ENCODE results near the gene ARID3A.

ARID3A gene

DNA sequence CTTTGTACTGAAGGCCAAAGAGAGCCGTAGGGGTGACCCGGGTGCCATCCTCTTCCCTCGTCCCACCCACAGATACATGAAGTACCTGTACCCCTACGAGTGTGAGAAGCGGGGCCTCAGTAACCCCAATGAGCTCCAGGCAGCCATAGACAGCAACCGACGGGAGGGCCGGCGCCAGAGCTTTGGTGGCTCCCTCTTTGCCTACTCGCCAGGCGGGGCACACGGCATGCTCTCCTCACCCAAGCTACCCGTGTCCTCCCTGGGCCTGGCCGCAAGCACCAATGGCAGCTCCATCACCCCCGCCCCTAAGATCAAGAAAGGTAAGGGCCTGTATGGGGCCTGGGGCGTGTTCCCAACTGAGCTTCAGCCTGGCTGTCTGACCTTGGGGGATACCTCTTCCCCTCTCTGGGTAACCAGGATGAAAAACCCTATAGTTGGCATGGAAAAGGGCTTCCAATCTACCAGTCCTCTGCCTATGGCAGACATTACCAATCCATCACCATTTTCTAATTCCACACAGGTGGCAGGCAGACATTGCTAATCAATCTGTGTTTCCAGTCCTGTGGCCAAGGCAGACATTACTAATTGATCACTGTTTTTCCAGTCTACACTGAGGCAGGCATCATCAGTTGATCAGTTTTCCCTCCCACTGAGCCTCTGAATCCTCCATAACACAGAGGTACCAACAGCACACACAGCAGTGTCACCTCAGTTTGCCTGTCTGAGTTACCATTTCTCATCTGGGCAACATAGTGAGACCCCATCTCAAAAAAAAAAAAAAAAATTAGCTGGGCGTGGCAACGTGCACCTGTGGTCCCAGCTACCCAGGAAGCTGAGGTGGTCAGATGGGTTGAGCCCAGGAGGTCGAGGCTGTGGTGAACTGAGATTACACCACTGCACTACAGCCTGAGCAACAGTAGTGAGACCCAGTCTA lies 39.2 kb downstream of the ARID3A start:
- FAIRE-seq: no peak

- no peak for FAIRE-seq
Measured at GRCh38 chr19:966485-967088, 40.8 kb downstream of the ARID3A start.

GRCh38 chr19:970695-971094 lies 44.9 kb downstream of the ARID3A start:
- FAIRE-seq: no peak

DNA sequence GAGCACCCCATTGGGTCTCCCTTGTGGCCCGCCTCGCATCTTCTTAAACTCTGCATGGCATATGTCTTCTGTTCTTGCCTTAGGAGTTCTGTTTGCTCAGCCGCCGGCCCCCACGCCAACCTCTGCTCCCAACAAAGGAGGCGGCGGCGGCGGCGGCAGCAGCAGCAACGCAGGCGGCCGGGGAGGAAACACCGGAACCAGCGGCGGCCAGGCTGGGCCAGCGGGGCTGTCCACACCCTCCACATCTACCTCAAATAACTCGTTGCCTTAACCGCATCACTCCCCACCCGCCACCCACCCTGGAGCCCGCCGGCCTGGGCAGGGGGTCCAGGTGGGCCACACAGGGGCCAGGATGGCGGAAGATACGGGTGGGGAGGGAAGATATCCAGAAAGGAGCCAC lies 46.0 kb downstream of the ARID3A start:
- FAIRE-seq: no peak

DNA sequence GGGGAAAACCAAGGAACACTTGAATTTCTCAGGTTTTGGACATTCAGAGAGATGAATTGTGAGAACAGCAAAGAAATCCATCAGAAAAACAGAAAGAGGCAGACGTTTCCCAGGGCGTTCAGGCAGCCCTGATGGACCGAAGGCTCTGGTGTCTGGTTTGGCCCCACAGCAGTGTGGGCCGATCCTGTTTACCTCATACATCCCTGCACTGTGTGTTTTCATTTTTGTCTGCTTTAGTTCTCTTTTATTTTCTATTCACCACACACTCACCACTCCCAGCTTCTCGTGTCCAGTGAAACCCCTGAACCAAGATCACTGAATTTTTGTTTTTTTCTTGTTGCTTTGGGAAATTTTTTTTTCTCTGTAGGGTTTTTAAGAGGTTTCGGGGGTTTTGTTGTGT lies 46.4 kb downstream of the ARID3A start:
- FAIRE-seq: no peak

DNA sequence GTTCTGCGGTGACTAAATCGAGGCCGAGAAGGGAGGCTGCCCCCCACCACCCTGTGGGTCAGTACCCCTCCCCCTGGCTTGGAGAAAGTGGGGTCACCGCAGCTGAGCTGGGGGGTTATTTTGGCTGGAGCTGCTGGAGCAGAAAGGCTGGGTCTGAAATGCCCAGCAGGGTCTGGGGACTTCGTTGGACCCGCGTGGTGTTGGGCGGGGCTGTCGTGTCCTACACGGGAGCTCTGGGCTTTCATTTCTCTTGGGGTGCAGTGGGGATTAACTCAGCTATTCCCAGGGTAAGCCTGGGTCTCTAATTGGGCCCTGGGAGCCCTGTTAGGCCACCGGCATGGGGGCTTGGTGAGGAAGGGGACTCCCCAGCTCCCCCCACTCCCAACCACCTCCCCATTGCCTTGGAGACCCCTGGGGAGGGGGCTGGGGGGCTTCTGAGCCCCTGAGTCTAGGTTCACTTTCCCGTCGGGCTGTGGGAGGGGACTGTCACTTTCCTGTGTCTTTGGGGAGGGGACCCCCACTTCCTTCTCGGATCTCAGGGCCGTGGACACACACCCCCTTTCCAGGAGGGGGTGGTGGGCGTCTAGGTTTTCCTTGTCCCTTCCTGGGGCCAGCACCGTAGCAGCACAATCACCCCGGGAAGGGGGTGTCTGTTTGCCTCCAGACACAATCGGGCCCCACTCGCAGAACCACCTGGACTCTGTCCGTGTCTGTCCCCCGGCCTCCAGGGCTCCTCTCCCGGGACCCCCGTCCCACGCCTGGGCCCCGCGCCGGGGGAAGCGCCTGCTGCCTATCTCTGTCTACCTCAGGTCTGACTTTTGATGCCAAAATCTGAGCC lies 48.1 kb downstream of the ARID3A start:
- no peak for FAIRE-seq

GRCh38 chr19:974564-975257 lies 48.9 kb downstream of the ARID3A start:
- no peak for FAIRE-seq

DNA sequence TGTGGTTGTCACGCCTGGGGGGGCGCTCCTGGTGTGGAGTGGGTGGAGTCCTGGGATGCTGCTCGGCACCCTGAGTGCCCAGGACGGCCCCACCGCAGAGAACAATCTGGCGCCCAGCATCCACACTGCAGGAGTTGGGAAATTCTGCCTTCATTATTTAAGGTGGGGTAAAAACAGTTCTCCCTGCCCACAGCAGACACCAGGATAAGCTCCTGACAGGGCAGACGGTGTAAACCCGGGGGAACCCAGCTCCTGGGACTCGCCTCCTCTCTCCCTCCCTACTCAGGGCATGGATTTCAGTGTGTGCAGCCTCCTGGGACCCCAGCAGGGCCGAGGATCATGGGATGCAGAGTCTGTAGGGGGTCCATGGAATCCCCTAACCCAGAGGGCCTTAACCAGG lies 50.6 kb downstream of the ARID3A start:
- FAIRE-seq: no peak

- FAIRE-seq: no peak
Measured at GRCh38 chr19:977058-977464, 51.2 kb downstream of the ARID3A start.

DNA sequence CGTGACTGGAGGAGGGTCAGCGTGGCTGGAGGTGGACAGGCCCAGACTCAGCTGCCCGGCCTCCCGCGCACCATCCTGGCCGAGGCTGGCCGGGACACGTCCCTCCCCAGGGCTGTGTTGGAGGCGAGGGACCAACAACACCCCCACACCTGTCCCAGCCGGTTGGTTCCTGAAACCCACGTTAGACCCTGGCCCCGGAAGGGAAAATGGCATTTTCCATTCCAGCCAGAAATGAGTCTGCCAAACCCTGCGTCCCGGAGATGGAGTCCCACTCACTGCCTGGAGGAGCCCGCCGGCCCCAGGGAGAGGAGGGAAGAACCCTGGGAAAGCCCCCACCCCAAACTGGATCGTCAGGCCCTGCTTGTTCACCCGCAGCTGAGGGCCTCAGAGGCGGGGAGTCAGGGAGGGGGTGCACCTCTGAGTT lies 53.5 kb downstream of the ARID3A start:
- FAIRE-seq: no peak

- no peak for FAIRE-seq
Measured at GRCh38 chr19:980133-980998, 54.5 kb downstream of the ARID3A start.

DNA sequence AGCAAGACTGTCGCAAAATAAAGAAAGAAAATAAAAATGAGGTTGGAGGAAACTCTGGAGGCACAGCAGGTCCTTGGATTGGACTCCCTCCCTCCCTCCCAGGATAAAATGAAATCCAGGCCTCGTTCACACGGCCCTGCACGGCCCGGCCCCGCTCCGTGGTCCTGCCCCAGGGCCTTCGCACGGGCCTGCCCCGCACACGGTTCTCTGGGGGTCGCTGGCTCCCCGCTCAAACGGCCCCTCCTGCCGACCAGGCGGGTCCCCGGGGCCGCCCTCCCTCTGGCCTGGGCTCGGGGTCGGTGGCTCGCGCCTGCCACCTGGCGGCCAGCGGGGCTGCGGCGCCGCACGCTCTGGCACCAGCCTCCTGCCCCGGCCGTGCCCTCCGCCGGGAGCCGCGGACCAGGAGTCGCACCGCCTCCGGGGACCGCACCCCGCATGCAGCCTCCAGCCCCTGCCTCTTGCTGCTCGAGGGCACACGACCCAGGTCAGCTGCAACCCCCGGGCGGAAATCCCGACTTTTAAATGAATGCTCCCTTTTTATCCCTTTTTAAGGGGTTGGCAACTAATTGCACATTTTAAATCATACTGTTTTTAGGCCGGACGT lies 56.8 kb downstream of the ARID3A start:
- no peak for FAIRE-seq

GRCh38 chr19:984165-984967 lies 58.5 kb downstream of the ARID3A start, which contains the start of gene WDR18:
TSS of gene WDR18 (plus strand) at chr19:984345. CDS start at chr19:984354, 9 bp downstream.
- FAIRE-seq: no peak

DNA sequence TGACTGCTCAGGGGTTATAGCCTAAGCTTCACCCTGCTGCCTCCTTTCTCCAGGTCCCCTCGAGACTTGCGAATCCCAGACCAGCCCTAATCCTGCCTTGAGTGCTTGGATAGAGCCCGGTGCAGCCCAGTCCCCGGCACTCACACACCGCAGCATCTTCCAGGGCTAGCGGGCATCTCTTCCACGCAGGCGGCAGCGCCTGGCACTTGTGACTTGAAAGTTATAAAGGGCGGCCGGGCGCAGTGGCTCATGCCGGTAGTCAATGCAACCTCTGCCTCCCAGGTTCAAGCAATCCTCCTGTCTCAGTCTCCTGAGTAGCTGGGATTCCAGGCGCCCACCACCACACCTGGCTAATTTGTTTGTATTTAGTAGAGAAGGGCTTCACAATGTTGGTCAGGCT lies 60.2 kb downstream of the ARID3A start:
- no peak for FAIRE-seq

GRCh38 chr19:988081-988480 lies 62.2 kb downstream of the ARID3A start:
- FAIRE-seq: no peak

DNA sequence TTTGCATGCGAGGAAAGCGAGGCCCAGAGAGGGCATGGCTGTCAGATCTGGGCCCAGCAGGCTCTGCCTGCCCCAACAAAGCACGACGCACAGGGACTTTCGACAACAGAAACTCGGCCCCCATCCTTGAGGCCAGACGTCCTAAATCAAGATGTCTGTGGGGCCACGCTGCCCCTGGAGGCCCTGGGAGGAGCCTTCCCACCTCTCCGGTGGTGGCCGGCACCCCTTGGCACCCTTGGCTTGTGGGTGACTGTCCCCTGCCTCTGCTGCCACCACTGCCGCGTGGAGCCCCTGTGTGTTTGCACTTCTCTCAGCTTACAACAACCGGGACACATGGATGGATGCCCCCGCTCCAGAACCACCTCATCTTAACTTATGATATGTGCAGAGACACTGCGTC lies 62.7 kb downstream of the ARID3A start:
- FAIRE-seq: no peak

GRCh38 chr19:989381-990081 lies 63.7 kb downstream of the ARID3A start:
- no peak for FAIRE-seq

GRCh38 chr19:990119-990571 lies 64.3 kb downstream of the ARID3A start:
- no peak for FAIRE-seq

DNA sequence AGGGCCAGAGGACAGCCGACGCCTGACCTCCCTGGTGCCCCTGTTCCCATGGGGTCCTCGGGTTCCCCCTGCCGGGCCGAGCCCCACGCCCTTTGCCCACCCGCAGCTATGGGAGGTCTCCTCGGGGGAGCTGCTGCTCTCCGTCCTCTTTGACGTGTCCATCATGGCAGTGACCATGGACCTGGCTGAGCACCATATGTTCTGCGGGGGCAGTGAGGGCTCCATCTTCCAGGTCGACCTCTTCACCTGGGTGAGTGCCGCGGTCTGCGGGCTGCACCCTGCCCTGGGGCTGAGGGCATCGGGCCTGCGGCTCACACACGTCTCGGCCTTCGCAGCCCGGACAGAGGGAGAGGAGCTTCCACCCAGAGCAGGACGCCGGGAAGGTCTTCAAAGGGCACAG lies 64.9 kb downstream of the ARID3A start:
- FAIRE-seq: no peak
